ENCODE data around the gene ICE2. TPM values are rescaled to one million over a fixed set of nuclear protein-coding genes. Genes with fewer than 3 reads are reported as not detected.
"Not testable (repeated sequence)": the region's sequence is repeated elsewhere in the genome, so short reads cannot be mapped to it uniquely, and the experiment has no call there.

Gene ICE2
- total RNA-seq, 1 donor from 2014 or later: 50.3 TPM

DNA sequence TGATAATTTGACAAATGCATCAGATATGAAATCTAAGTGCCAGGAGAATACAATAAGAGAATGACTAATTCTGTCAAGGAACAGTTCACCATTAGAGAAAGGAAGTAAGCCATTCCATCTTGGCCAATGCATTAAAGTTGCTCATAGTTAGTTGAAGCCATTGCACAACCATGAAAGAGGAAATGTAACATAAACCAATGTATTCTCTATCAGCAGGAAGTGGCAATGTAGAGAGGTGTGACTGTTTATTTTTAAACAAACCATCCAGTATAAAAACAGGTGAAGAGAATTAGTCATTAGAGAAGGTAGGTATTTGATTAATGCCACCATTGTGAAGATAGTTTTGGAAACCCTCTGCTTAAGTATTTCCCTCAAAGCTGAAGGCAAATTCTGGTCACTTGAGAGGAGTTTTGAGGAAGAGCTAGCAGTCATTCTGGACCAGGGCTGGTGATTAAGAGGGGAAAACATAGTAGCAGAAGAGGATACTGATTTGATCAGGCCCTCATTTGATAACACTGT is 70.4 kb downstream of the ICE2 start:
- no peaks in the 10 kb centered on the region for H3K9me3 Mint-ChIP-seq (ENCODE audit: unreplicated experiment)
- peaks cover 43% of the 10 kb centered on the region for H3K4me1 Mint-ChIP-seq (ENCODE audit: unreplicated experiment)
- no peaks in the 10 kb centered on the region for H3K36me3 Mint-ChIP-seq (ENCODE audit: unreplicated experiment)
- no peak for DNase-seq (ENCODE audit: extremely low spot score, unreplicated experiment)
- no peaks in the 10 kb centered on the region for H3K27me3 Mint-ChIP-seq (ENCODE audit: unreplicated experiment)
- H3K27ac Mint-ChIP-seq (ENCODE audit: unreplicated experiment): peak overlapping the region; percentile 36
- TF ChIP-seq, protein P1, sequence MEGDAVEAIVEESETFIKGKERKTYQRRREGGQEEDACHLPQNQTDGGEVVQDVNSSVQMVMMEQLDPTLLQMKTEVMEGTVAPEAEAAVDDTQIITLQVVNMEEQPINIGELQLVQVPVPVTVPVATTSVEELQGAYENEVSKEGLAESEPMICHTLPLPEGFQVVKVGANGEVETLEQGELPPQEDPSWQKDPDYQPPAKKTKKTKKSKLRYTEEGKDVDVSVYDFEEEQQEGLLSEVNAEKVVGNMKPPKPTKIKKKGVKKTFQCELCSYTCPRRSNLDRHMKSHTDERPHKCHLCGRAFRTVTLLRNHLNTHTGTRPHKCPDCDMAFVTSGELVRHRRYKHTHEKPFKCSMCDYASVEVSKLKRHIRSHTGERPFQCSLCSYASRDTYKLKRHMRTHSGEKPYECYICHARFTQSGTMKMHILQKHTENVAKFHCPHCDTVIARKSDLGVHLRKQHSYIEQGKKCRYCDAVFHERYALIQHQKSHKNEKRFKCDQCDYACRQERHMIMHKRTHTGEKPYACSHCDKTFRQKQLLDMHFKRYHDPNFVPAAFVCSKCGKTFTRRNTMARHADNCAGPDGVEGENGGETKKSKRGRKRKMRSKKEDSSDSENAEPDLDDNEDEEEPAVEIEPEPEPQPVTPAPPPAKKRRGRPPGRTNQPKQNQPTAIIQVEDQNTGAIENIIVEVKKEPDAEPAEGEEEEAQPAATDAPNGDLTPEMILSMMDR (IDR thresholded peaks at IDR 0.05): no peak
- no peak overlapping the region for H3K4me3 Mint-ChIP-seq (ENCODE audit: unreplicated experiment)

DNA sequence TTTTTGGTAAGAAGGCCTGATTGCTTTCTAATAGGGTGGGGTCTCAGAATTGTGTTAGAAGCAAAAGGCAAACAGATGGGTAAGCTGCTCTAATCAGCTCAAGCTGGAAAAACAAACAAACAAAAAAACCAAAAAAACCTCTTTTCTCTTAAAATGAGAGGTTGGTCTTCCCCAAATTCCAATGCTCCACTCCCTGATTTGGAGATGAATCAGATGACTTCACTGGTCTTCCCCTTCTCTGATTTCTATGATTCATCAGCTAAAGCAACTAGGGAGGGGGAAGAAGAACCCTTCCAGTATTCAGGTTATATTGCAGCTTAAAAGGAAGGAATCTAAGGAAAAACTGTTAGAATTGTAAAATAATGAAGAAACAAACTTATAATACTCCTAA is 71.5 kb downstream of the ICE2 start:
- Mint-ChIP-seq H3K27ac (ENCODE audit: unreplicated experiment) (peak overlapping the region; percentile 62), H3K9me3 (ENCODE audit: unreplicated experiment) (no peaks in the 10 kb centered on the region), H3K4me3 (ENCODE audit: unreplicated experiment) (no peak overlapping the region), H3K4me1 (ENCODE audit: unreplicated experiment) (peaks cover 43% of the 10 kb centered on the region), H3K27me3 (ENCODE audit: unreplicated experiment) (no peaks in the 10 kb centered on the region), H3K36me3 (ENCODE audit: unreplicated experiment) (no peaks in the 10 kb centered on the region)
- TF ChIP-seq, protein P1 (IDR thresholded peaks at IDR 0.05): no peak
- no peak for DNase-seq (ENCODE audit: extremely low spot score, unreplicated experiment)

DNA sequence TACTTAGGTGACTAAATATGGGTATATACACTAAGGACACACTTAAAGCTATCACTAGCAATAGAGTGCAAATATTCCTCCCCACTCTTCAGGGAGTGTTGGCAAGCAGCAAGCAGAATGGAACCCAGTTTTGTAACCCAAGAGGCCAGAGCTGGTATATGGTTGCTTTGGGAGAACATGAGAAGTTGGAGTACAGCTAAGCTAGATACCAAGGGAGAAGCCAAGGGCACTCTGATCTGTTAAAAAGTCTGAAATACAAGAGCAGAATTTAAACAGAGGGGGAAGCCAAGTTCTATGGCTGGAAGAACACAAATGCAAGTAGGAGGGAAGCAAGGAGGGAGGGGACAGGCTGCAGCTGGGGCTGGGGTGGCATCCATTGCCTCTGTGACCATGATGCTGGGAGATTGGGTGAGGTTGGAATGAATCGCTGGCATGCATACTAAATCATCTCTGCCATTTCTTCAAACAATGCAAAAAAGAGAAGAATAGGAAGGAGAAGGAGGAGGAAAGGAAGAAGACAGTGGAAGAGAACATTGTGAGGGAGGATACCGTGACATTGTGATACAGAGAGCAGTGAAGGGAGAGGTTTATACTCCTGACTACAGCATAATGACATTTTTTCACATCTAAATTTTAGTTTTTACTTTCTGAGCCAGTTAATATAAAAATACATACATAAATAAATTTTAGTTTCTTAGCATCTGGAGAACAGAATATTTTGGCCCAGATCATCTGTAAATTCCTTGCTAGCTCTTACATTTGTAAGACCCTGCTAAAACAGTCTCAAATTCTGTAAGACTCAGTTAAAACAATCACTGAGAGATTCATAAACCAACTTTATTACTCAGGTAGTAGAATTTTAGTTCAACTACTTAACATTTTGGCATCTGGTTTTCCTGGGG is 72.2 kb downstream of the ICE2 start:
- Mint-ChIP-seq H3K36me3 (ENCODE audit: unreplicated experiment) (no peaks in the 10 kb centered on the region), H3K27ac (ENCODE audit: unreplicated experiment) (peak overlapping the region; percentile 62), H3K4me1 (ENCODE audit: unreplicated experiment) (peaks cover 47% of the 10 kb centered on the region), H3K27me3 (ENCODE audit: unreplicated experiment) (no peaks in the 10 kb centered on the region), H3K4me3 (ENCODE audit: unreplicated experiment) (no peak overlapping the region), H3K9me3 (ENCODE audit: unreplicated experiment) (no peaks in the 10 kb centered on the region)
- DNase-seq (ENCODE audit: extremely low spot score, unreplicated experiment): no peak
- TF ChIP-seq, protein P1 (IDR thresholded peaks at IDR 0.05): no peak

DNA sequence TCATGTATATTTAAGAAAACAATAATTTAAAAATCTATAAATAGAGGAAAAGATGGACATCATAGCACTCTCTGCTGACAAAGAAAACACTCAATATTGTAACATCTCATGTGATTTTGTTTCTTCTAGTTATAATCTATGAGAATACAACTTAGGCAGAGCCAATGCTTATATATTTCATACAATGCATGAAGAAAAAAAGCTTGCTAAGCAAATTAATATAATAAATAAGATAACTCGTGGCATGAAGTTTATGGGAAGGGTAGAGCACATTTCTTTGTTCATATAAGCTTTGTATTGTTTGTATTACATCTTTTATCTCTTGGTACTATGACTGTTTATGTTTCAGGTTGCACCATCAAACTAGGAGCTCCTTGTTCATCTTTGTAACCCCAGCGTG is 73.5 kb downstream of the ICE2 start:
- TF ChIP-seq, protein P1 (IDR thresholded peaks at IDR 0.05): no peak
- Mint-ChIP-seq H3K4me3 (ENCODE audit: unreplicated experiment) (no peak overlapping the region), H3K4me1 (ENCODE audit: unreplicated experiment) (peaks cover 58% of the 10 kb centered on the region), H3K36me3 (ENCODE audit: unreplicated experiment) (no peaks in the 10 kb centered on the region), H3K9me3 (ENCODE audit: unreplicated experiment) (no peaks in the 10 kb centered on the region), H3K27ac (ENCODE audit: unreplicated experiment) (no peak overlapping the region), H3K27me3 (ENCODE audit: unreplicated experiment) (no peaks in the 10 kb centered on the region)
- no peak for DNase-seq (ENCODE audit: extremely low spot score, unreplicated experiment)

DNA sequence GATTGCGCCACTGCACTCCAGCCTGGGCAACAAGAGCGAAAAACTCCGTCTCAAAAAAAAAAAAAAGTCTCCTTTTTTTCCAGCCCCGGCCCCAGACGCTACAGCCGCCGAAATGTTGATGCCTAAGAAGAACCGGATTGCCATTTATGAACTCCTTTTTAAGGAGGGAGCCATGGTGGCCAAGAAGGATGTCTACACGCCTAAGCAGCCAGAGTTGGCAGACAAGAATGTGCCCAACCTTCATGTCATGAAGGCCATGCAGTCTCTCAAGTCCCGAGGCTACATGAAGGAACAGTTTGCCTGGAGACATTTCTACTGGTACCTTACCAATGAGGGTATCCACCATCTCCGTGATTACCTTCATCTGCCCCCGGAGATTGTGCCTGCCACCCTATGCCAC is 74.6 kb downstream of the ICE2 start:
- H3K27me3 Mint-ChIP-seq (ENCODE audit: unreplicated experiment); DNase-seq (ENCODE audit: extremely low spot score, unreplicated experiment); H3K4me3 Mint-ChIP-seq (ENCODE audit: unreplicated experiment); H3K9me3 Mint-ChIP-seq (ENCODE audit: unreplicated experiment); H3K36me3 Mint-ChIP-seq (ENCODE audit: unreplicated experiment); H3K27ac Mint-ChIP-seq (ENCODE audit: unreplicated experiment): not testable (repeated sequence)
- peaks cover 69% of the 10 kb centered on the region for H3K4me1 Mint-ChIP-seq (ENCODE audit: unreplicated experiment)

Measured in osteocyte (in vitro differentiated cells).